SK-N-SH treated with all-trans-retinoic acid at 6 μM for 48 hours (cell line): ENCODE results near the gene ATP1B1.

Experiments
- ARNTL ChIP-seq: fragments of 450-650 bp; formaldehyde crosslinking; IDR thresholded peaks from 2 replicates; pipeline ENCODE4 v1.5.0; 2020; ENCODE audit warnings: low read depth, mild to moderate bottlenecking, moderate library complexity, borderline replicate concordance
- CSDC2 ChIP-seq: fragments of 250-450 bp; sonication (Bioruptor Pico); IDR thresholded peaks from 2 replicates; pipeline ENCODE4 v1.5.0; 2020; ENCODE audit warnings: mild to moderate bottlenecking, moderate library complexity
- OSR1 ChIP-seq: fragments of 250-450 bp; sonication (Bioruptor Pico); IDR thresholded peaks from 2 replicates; pipeline ENCODE4 v1.8.0; 2022; ENCODE audit warnings: moderate library complexity, mild to moderate bottlenecking, inconsistent platforms
- PATZ1 ChIP-seq: fragments of 250-450 bp; sonication (Bioruptor Pico); IDR thresholded peaks from 2 replicates; pipeline ENCODE4 v1.8.0; 2020; ENCODE audit warnings: mild to moderate bottlenecking, moderate library complexity, borderline replicate concordance
- PPARA ChIP-seq: fragments of 250-450 bp; sonication (Bioruptor Pico); IDR thresholded peaks from 2 replicates; pipeline ENCODE4 v1.5.0; 2020; ENCODE audit warnings: mild to moderate bottlenecking, borderline replicate concordance
- RARB ChIP-seq: fragments of 250-450 bp; sonication (Bioruptor Pico); IDR thresholded peaks from 2 replicates; pipeline ENCODE4 v1.8.0; 2021; ENCODE audit warnings: mild to moderate bottlenecking, moderate library complexity

GRCh38 chr1:169133228-169133576 lies 26.7 kb downstream of the ATP1B1 start:
- TF ChIP-seq PPARA (CRISPR knock-in tag) (no peak), PATZ1 (CRISPR knock-in tag) (no peak), OSR1 (CRISPR knock-in tag) (no peak), RARB (no peak), CSDC2 (CRISPR knock-in tag) (no peak), ARNTL (CRISPR knock-in tag) (no peak)
